HepG2 (cell line): ENCODE measurements around the gene GBX1. TPM values are rescaled to one million over a fixed set of nuclear protein-coding genes. Genes with fewer than 3 reads are reported as not detected.
A peak's percentile ranks its signal among the peaks of the same experiment; 100 is the strongest.

Experiments
- BCL6 ChIP-seq: IDR thresholded peaks from 2 replicates; pipeline ENCODE4 v1.6.1; 2016; ENCODE audit warnings: missing genetic modification reagents, missing compliant biosample characterization
- CBFB ChIP-seq: sonication (generic); formaldehyde crosslinking; IDR thresholded peaks from 2 replicates; pipeline ENCODE4 v1.4.0; 2020; ENCODE audit warnings: missing genetic modification reagents
- GATAD2A ChIP-seq: IDR thresholded peaks from 2 replicates; pipeline ENCODE4 v1.6.1; 2016
- IRX3 ChIP-seq: sonication (generic); formaldehyde crosslinking; IDR thresholded peaks from 2 replicates; pipeline ENCODE4 v1.8.1; 2023; ENCODE audit warnings: mild to moderate bottlenecking, low read depth, missing genetic modification reagents, borderline replicate concordance
- MAFG ChIP-seq: sonication (generic); formaldehyde crosslinking; IDR thresholded peaks from 2 replicates; pipeline ENCODE4 v1.5.1; 2020; ENCODE audit warnings: mild to moderate bottlenecking, missing genetic modification reagents
- MTF2 ChIP-seq: sonication (generic); formaldehyde crosslinking; IDR thresholded peaks from 2 replicates; pipeline ENCODE4 v1.5.0; 2020; ENCODE audit warnings: missing genetic modification reagents, borderline replicate concordance
- ONECUT2 ChIP-seq: sonication (generic); formaldehyde crosslinking; IDR thresholded peaks from 2 replicates; pipeline ENCODE4 v1.4.0; 2020; ENCODE audit warnings: missing genetic modification reagents
- TFDP2 ChIP-seq: sonication (generic); formaldehyde crosslinking; IDR thresholded peaks from 2 replicates; pipeline ENCODE4 v1.4.0; 2020; ENCODE audit warnings: missing genetic modification reagents
- UBTF ChIP-seq: sonication (generic); formaldehyde crosslinking; IDR thresholded peaks from 2 replicates; pipeline ENCODE4 v1.4.0; 2020; ENCODE audit warnings: mild to moderate bottlenecking, missing genetic modification reagents
- ZFP1 ChIP-seq: IDR thresholded peaks from 2 replicates; pipeline ENCODE4 v1.6.1; 2016
- ZFP37 ChIP-seq: sonication (generic); formaldehyde crosslinking; IDR thresholded peaks from 2 replicates; pipeline ENCODE4 v1.4.0; 2020; ENCODE audit warnings: missing genetic modification reagents, borderline replicate concordance
- ZFP91 ChIP-seq: sonication (generic); formaldehyde crosslinking; IDR thresholded peaks from 2 replicates; pipeline ENCODE4 v1.9.0; 2022; ENCODE audit warnings: missing genetic modification reagents, mild to moderate bottlenecking, borderline replicate concordance
- ZNF225 ChIP-seq: sonication (generic); formaldehyde crosslinking; IDR thresholded peaks from 2 replicates; pipeline ENCODE4 v1.4.0; 2020; ENCODE audit warnings: mild to moderate bottlenecking, missing genetic modification reagents
- ZNF558 ChIP-seq: sonication (generic); formaldehyde crosslinking; IDR thresholded peaks from 2 replicates; pipeline ENCODE4 v1.9.0; 2022; ENCODE audit warnings: mild to moderate bottlenecking, missing genetic modification reagents, borderline replicate concordance
- ZNF678 ChIP-seq: sonication (generic); formaldehyde crosslinking; IDR thresholded peaks from 2 replicates; pipeline ENCODE4 v1.4.0; 2020; ENCODE audit warnings: mild to moderate bottlenecking, missing genetic modification reagents
- ZNF788 ChIP-seq: sonication (generic); formaldehyde crosslinking; IDR thresholded peaks from 2 replicates; pipeline ENCODE4 v1.5.0; 2020; ENCODE audit warnings: mild to moderate bottlenecking, missing genetic modification reagents, borderline replicate concordance
- polyA plus RNA-seq, 8 experiments: library from polyadenylated mRNA; depleted of rRNA in 3 of 8; stranded (reverse) in 7 of 8; unstranded in 1 of 8; fragments of >200 nt; fragmentation: Illumina TruSeq in 4 of 8; extraction: Trizol in 4 of 8; gene quantifications; 2 replicates each; pipeline versions ENCODE4 v1.2.1 to v1.2.3, GENCODE V29; 2011 to 2016; ENCODE audit warnings: low read depth in 4 of 8, missing spikeins in 1 of 8, mixed read lengths in 1 of 8; ENCODE audit not compliant: insufficient read depth in 1 of 8
- total RNA-seq, 5 experiments: library from RNA; depleted of rRNA; stranded (reverse); fragments of >200 nt; fragmentation: Illumina TruSeq; extraction: Trizol; gene quantifications; 2 replicates each; pipeline ENCODE4 v1.2.3, GENCODE V29; 2016; ENCODE audit warnings: low read depth in 1 of 5
- TF ChIP-seq, protein P1 (sequence below): sonication (generic); formaldehyde crosslinking; IDR thresholded peaks from 2 replicates; pipeline ENCODE4 v1.5.0; 2020; ENCODE audit warnings: mild to moderate bottlenecking, missing genetic modification reagents, moderate library complexity
- TF ChIP-seq, protein P2 (sequence below): sonication (generic); formaldehyde crosslinking; IDR thresholded peaks from 2 replicates; pipeline ENCODE4 v1.4.0; 2020; ENCODE audit warnings: mild to moderate bottlenecking, missing genetic modification reagents

The GBX1 gene
- total and polyA plus RNA-seq, 2 of the 13 experiments (the other 11 are each of a cell fraction or from before 2014, with no cell fraction given), result not detected

- TF ChIP-seq ZFP1 (CRISPR knock-in tag), result no peak
- no peak for TF ChIP-seq ZNF225 (CRISPR knock-in tag)
- TF ChIP-seq ZNF788 (CRISPR knock-in tag), result no peak
- no peak for TF ChIP-seq ZNF558 (CRISPR knock-in tag)
- no peak for TF ChIP-seq MAFG
- no peak for TF ChIP-seq ZFP37 (CRISPR knock-in tag)
- TF ChIP-seq ZFP91 (CRISPR knock-in tag), result 0 out of 2 replicates have a peak, but pooled peaks have one; percentile 26
- TF ChIP-seq ZNF678 (CRISPR knock-in tag), result no peak
- TF ChIP-seq ONECUT2 (CRISPR knock-in tag), result no peak
- TF ChIP-seq GATAD2A, result no peak
- peak; percentile 97 for TF ChIP-seq MTF2
- TF ChIP-seq TFDP2 (CRISPR knock-in tag), result no peak
- TF ChIP-seq, protein P1, sequence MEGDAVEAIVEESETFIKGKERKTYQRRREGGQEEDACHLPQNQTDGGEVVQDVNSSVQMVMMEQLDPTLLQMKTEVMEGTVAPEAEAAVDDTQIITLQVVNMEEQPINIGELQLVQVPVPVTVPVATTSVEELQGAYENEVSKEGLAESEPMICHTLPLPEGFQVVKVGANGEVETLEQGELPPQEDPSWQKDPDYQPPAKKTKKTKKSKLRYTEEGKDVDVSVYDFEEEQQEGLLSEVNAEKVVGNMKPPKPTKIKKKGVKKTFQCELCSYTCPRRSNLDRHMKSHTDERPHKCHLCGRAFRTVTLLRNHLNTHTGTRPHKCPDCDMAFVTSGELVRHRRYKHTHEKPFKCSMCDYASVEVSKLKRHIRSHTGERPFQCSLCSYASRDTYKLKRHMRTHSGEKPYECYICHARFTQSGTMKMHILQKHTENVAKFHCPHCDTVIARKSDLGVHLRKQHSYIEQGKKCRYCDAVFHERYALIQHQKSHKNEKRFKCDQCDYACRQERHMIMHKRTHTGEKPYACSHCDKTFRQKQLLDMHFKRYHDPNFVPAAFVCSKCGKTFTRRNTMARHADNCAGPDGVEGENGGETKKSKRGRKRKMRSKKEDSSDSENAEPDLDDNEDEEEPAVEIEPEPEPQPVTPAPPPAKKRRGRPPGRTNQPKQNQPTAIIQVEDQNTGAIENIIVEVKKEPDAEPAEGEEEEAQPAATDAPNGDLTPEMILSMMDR (CRISPR knock-in tag), result peak; percentile 72
- TF ChIP-seq, protein P2, sequence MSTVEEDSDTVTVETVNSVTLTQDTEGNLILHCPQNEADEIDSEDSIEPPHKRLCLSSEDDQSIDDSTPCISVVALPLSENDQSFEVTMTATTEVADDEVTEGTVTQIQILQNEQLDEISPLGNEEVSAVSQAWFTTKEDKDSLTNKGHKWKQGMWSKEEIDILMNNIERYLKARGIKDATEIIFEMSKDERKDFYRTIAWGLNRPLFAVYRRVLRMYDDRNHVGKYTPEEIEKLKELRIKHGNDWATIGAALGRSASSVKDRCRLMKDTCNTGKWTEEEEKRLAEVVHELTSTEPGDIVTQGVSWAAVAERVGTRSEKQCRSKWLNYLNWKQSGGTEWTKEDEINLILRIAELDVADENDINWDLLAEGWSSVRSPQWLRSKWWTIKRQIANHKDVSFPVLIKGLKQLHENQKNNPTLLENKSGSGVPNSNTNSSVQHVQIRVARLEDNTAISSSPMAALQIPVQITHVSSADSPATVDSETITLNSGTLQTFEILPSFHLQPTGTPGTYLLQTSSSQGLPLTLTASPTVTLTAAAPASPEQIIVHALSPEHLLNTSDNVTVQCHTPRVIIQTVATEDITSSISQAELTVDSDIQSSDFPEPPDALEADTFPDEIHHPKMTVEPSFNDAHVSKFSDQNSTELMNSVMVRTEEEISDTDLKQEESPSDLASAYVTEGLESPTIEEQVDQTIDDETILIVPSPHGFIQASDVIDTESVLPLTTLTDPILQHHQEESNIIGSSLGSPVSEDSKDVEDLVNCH (CRISPR knock-in tag), result no peak
- TF ChIP-seq CBFB (CRISPR knock-in tag), result no peak
- no peak for TF ChIP-seq BCL6 (CRISPR knock-in tag)
- no peak for TF ChIP-seq IRX3 (CRISPR knock-in tag)
- peak; percentile 35; the same call in 1 of the 2 replicates for TF ChIP-seq UBTF (CRISPR knock-in tag)
Measured at GRCh38 chr7:151168003-151168786, 701 bp upstream of the GBX1 start (continued).
